OCI-LY3 (cell line): ENCODE results near the gene PAQR5.

ENCODE experiments used
- CTCF ChIP-seq: fragments of 200-600, 300-600 bp; sonication (generic); IDR thresholded peaks from 2 replicates; pipeline ENCODE4 v1.5.1; 2014; ENCODE audit warnings: antibody characterized with exemption, low read length, low read depth
- EZH2phosphoT487 ChIP-seq: fragments of 200-600 bp; shearing (Covaris generic); IDR thresholded peaks from 2 replicates; pipeline ENCODE4 v1.6.1; 2018; ENCODE audit warnings: antibody characterized with exemption, mixed run types, low read depth

- TF ChIP-seq EZH2phosphoT487: no peak
- TF ChIP-seq CTCF: peak; percentile 93
Measured at GRCh38 chr15:69394556-69395282, 96.0 kb downstream of the PAQR5 start.
